Adrenal gland (tissue), 5 donors: ENCODE results near the gene GYG1.

Experiments used
- POLR2A ChIP-seq, 2 donors: fragments of 450-650 bp; IDR thresholded peaks; one replicate each; pipeline ENCODE4 v1.6.1; 2017; ENCODE audit warnings: antibody characterized with exemption in 2 of 2, mild to moderate bottlenecking in 2 of 2, moderate library complexity in 1 of 2
- TF ChIP-seq, protein P1 (sequence below), 6 experiments: fragments of 450-650 bp in 4 of 6; fragments of 200-600 bp in 2 of 6; sonication (generic) in 1 of 6; IDR thresholded peaks; 1 replicate in 5 of 6; 2 replicates in 1 of 6; pipeline versions ENCODE4 v1.5.1 to v1.8.0; 2016 to 2021; ENCODE audit warnings: antibody characterized with exemption in 6 of 6, mild to moderate bottlenecking in 2 of 6, moderate library complexity in 1 of 6
- donor health status: DM: no; HTN: no; CAD: no.

DNA sequence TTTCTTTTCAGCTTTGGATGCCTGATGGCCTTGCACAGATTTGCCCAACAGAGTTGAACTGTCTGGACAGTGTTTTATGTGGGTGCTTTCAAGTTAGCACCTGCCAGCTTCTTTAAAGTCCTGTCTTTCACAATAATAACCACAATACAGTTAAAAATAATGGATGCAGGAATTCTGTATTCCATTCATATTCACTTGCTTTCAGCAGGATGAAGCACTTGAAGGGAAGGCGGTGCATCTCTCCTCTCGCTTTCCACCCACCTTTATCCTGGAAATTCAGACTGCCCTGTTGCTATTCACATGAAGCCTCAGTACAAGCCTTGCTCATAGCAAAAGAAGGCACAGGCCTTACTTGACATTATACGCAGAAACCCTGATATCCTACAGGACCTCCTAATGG is 26.5 kb upstream of the GYG1 start:
- TF ChIP-seq, protein P1, sequence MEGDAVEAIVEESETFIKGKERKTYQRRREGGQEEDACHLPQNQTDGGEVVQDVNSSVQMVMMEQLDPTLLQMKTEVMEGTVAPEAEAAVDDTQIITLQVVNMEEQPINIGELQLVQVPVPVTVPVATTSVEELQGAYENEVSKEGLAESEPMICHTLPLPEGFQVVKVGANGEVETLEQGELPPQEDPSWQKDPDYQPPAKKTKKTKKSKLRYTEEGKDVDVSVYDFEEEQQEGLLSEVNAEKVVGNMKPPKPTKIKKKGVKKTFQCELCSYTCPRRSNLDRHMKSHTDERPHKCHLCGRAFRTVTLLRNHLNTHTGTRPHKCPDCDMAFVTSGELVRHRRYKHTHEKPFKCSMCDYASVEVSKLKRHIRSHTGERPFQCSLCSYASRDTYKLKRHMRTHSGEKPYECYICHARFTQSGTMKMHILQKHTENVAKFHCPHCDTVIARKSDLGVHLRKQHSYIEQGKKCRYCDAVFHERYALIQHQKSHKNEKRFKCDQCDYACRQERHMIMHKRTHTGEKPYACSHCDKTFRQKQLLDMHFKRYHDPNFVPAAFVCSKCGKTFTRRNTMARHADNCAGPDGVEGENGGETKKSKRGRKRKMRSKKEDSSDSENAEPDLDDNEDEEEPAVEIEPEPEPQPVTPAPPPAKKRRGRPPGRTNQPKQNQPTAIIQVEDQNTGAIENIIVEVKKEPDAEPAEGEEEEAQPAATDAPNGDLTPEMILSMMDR (IDR thresholded peaks at IDR 0.05) = no peak
- TF ChIP-seq POLR2A (IDR thresholded peaks at IDR 0.05) = no peak
